Upper lobe of right lung (tissue), 1 donor: Measurements from ENCODE around the gene TULP4. TPM values are rescaled to one million over a fixed set of nuclear protein-coding genes. Genes with fewer than 3 reads are reported as not detected.
A peak's percentile ranks its signal among the peaks of the same experiment; 100 is the strongest.

Experiments used
- ATAC-seq: fragments of 200-7000 bp; cut with Tn5 transposase; one replicate; pipeline ENCODE4 v1.9.1; 2020; ENCODE audit warnings: mild to moderate bottlenecking, moderate library complexity
- DNase-seq: peaks from one replicate; pipeline ENCODE4 v3.0.0-alpha.2; 2020
- H3K27ac ChIP-seq: fragments of 200-600 bp; one replicate; pipeline ENCODE4 v1.8.0; 2022
- H3K27me3 ChIP-seq: fragments of 200-600 bp; one replicate; pipeline ENCODE4 v1.8.0; 2022; ENCODE audit warnings: mild to moderate bottlenecking
- H3K36me3 ChIP-seq: fragments of 200-600 bp; one replicate; pipeline ENCODE4 v1.8.0; 2022
- H3K4me1 ChIP-seq: fragments of 200-600 bp; one replicate; pipeline ENCODE4 v1.8.0; 2022
- H3K4me3 ChIP-seq: fragments of 200-600 bp; one replicate; pipeline ENCODE4 v1.8.0; 2022; ENCODE audit warnings: mild to moderate bottlenecking
- H3K9me3 ChIP-seq: fragments of 200-600 bp; one replicate; pipeline ENCODE4 v1.8.0; 2022
- CTCF ChIP-seq: fragments of 200-600 bp; IDR thresholded peaks from one replicate; pipeline ENCODE4 v1.8.0; 2022; ENCODE audit warnings: antibody characterized with exemption
- intact Hi-C: fragments of 100-400 bp; cut with DNase I; formaldehyde crosslinking; loops from one replicate; pipeline ENCODE4 v1.11.0; 2022
- total RNA-seq: library from RNA; stranded (reverse); fragmentation: NEBNext Ultra II Directional; extraction: Animal tissue kit (Norgen Biotek cat#: 25700); gene quantifications from one replicate; pipeline ENCODE4 v1.2.1, GENCODE V29; 2021
- donor health status: DM: no; HTN: yes; CAD: no; lungs with severe emphysema.

TULP4 gene
- total RNA-seq, 1 donor from 2014 or later, result 94.1 TPM

- Histone ChIP-seq H3K36me3 (no peaks in the 10 kb centered on the region), H3K4me3 (no peak overlapping the region), H3K27ac (no peak overlapping the region), H3K4me1 (peaks cover 17% of the 10 kb centered on the region), H3K27me3 (no peaks in the 10 kb centered on the region), H3K9me3 (no peaks in the 10 kb centered on the region)
- no peak for ATAC-seq
- DNase-seq, result no peak
- TF ChIP-seq CTCF, result no peak
- intact Hi-C loops, result no loop called here
Measured at GRCh38 chr6:158283304-158283980, 28.8 kb upstream of the TULP4 start.

DNA sequence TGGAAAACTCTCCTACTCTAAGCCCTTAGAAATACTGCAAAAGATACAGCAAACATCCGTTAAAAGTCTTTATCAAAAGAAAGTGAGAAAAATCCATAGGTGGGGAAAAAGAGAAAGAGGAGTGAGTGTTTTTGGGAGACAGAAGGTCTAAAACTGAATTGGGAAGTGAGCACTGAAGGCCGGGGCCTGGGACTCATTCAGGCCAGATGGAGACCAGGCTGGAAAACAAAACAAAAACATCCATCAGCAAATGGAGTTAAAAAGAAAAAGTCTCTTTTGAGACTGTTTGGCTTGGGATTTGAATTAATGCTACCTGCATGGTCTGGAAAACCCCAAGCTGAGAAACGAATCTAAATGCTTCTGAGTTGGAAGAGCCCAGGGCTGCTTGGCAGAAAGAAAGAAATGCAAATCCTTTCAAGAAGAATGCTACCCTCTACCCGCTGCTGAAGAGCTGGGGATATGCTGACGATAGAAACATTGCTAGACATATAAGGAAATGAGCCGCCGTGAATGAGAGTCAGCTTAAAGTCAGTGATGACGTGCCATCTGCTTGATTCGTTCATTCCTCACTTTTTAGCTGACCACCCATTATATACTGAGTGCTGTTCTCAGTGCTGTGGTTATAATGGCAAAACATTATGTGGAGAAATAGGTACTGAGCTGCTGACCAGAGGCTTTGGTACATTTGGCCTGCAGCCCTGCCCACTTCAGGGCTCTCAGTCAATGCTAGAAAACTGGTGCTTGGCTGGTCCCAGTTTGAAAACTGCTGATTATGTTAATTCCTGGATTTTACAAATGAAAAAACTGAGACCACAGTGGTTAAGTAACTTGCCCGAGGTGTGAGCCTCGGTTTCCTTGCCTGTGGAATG lies 28.0 kb upstream of the TULP4 start:
- H3K36me3 ChIP-seq, result no peaks in the 10 kb centered on the region
- no peak for TF ChIP-seq CTCF
- peak overlapping the region; percentile 4 for H3K27ac ChIP-seq
- H3K4me1 ChIP-seq, result peaks cover 17% of the 10 kb centered on the region
- peak; percentile 66 for DNase-seq
- no peaks in the 10 kb centered on the region for H3K9me3 ChIP-seq
- H3K4me3 ChIP-seq, result no peak overlapping the region
- intact Hi-C loops, result no loop called here
- H3K27me3 ChIP-seq, result no peaks in the 10 kb centered on the region
- ATAC-seq, result peak; percentile 45

- intact Hi-C loops, result no loop called here
- no peak for ATAC-seq
- no peak for TF ChIP-seq CTCF
Measured at GRCh38 chr6:158284876-158285655, 27.2 kb upstream of the TULP4 start.

DNA sequence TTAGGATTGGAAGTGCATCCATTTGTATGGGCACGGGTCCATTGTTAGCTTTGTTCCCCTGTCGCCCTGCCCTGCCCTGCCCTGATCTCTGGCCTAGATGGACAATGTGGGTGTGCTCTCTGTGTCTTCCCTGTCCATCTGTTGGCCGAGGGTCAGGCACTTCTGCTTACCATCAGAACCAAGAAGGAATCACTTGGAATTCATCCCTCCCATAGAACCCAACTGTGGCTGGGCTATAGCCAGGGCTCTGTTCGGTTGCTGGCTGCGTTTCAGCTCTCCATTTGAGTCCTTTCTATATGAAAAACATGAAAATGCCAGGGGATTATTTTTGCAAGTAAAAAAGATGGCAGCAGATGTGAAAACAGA lies 26.6 kb upstream of the TULP4 start:
- H3K9me3 ChIP-seq, result no peaks in the 10 kb centered on the region
- H3K27ac ChIP-seq, result no peak overlapping the region
- no peaks in the 10 kb centered on the region for H3K27me3 ChIP-seq
- no peak for DNase-seq
- H3K4me1 ChIP-seq, result peaks cover 17% of the 10 kb centered on the region
- intact Hi-C loops, result no loop called here
- peak; percentile 57 for ATAC-seq
- no peak overlapping the region for H3K4me3 ChIP-seq
- H3K36me3 ChIP-seq, result no peaks in the 10 kb centered on the region
- no peak for TF ChIP-seq CTCF

More at GRCh38 chr6:158284876-158285655, 27.2 kb upstream of the TULP4 start:
- Histone ChIP-seq H3K4me1 (peaks cover 17% of the 10 kb centered on the region), H3K27ac (no peak overlapping the region), H3K4me3 (no peak overlapping the region), H3K9me3 (no peaks in the 10 kb centered on the region), H3K36me3 (no peaks in the 10 kb centered on the region), H3K27me3 (no peaks in the 10 kb centered on the region)
- no peak for DNase-seq

- Histone ChIP-seq H3K27me3 (no peaks in the 10 kb centered on the region), H3K4me1 (peaks cover 17% of the 10 kb centered on the region), H3K9me3 (no peaks in the 10 kb centered on the region), H3K27ac (no peak overlapping the region), H3K36me3 (no peaks in the 10 kb centered on the region), H3K4me3 (no peak overlapping the region)
- DNase-seq (no peak), ATAC-seq (no peak)
- TF ChIP-seq CTCF, result no peak
- intact Hi-C loops, result no loop called here
Measured at GRCh38 chr6:158286413-158286812, 25.9 kb upstream of the TULP4 start.
